HepG2 (cell line): ENCODE results near the gene LGALS3. TPM values are rescaled to one million over a fixed set of nuclear protein-coding genes. Genes with fewer than 3 reads are reported as not detected.

ENCODE experiments used
- GPN1 ChIP-seq: sonication (generic); formaldehyde crosslinking; IDR thresholded peaks from 2 replicates; pipeline ENCODE4 v1.5.1; 2020; ENCODE audit warnings: missing genetic modification reagents, borderline replicate concordance
- GTF3A ChIP-seq: sonication (generic); formaldehyde crosslinking; conservative IDR thresholded peaks from 2 replicates; pipeline ENCODE4 v1.4.0; 2020; ENCODE audit warnings: mild to moderate bottlenecking, missing genetic modification reagents
- LRRFIP1 ChIP-seq: sonication (generic); formaldehyde crosslinking; conservative IDR thresholded peaks from 2 replicates; pipeline ENCODE4 v1.4.0; 2020; ENCODE audit warnings: missing genetic modification reagents
- PBX3 ChIP-seq: sonication (generic); formaldehyde crosslinking; IDR thresholded peaks from 2 replicates; pipeline ENCODE4 v1.8.1; 2023; ENCODE audit warnings: missing genetic modification reagents, inconsistent platforms, borderline replicate concordance
- RNF219 ChIP-seq: sonication (generic); formaldehyde crosslinking; IDR thresholded peaks from 2 replicates; pipeline ENCODE4 v1.5.0; 2020; ENCODE audit warnings: mild to moderate bottlenecking, missing genetic modification reagents
- SNAPC4 ChIP-seq: sonication (generic); formaldehyde crosslinking; IDR thresholded peaks from 2 replicates; pipeline ENCODE4 v1.4.0; 2020; ENCODE audit warnings: mild to moderate bottlenecking, missing genetic modification reagents
- USF2 ChIP-seq, 2 experiments: sonication (generic) in 1 of 2; formaldehyde crosslinking in 1 of 2; IDR thresholded peaks; 2 replicates each; pipeline versions ENCODE4 v1.5.1 to v1.6.1; 2011 to 2020; ENCODE audit warnings: borderline replicate concordance in 1 of 2, low read depth in 1 of 2, low read length in 1 of 2, mild to moderate bottlenecking in 1 of 2, missing genetic modification reagents in 1 of 2, moderate library complexity in 1 of 2
- ZBTB37 ChIP-seq: sonication (generic); formaldehyde crosslinking; IDR thresholded peaks from 2 replicates; pipeline ENCODE4 v1.4.0; 2020; ENCODE audit warnings: mild to moderate bottlenecking, missing genetic modification reagents
- ZC3H13 ChIP-seq: sonication (generic); formaldehyde crosslinking; IDR thresholded peaks from 2 replicates; pipeline ENCODE4 v1.8.1; 2023; ENCODE audit warnings: mild to moderate bottlenecking, missing genetic modification reagents, moderate library complexity
- ZNF276 ChIP-seq: sonication (generic); formaldehyde crosslinking; IDR thresholded peaks from 2 replicates; pipeline ENCODE4 v1.4.0; 2020; ENCODE audit warnings: mild to moderate bottlenecking, low read depth, missing genetic modification reagents
- ZNF558 ChIP-seq: sonication (generic); formaldehyde crosslinking; IDR thresholded peaks from 2 replicates; pipeline ENCODE4 v1.9.0; 2022; ENCODE audit warnings: mild to moderate bottlenecking, missing genetic modification reagents, borderline replicate concordance
- polyA plus RNA-seq, 8 experiments: library from polyadenylated mRNA; depleted of rRNA in 3 of 8; stranded (reverse) in 7 of 8; unstranded in 1 of 8; fragments of >200 nt; fragmentation: Illumina TruSeq in 4 of 8; extraction: Trizol in 4 of 8; gene quantifications; 2 replicates each; pipeline versions ENCODE4 v1.2.1 to v1.2.3, GENCODE V29; 2011 to 2016; ENCODE audit warnings: low read depth in 4 of 8, missing spikeins in 1 of 8, mixed read lengths in 1 of 8; ENCODE audit not compliant: insufficient read depth in 1 of 8
- total RNA-seq, 5 experiments: library from RNA; depleted of rRNA; stranded (reverse); fragments of >200 nt; fragmentation: Illumina TruSeq; extraction: Trizol; gene quantifications; 2 replicates each; pipeline ENCODE4 v1.2.3, GENCODE V29; 2016; ENCODE audit warnings: low read depth in 1 of 5

Gene LGALS3
- total and polyA plus RNA-seq, 2 of the 13 experiments (the other 11 are each of a cell fraction or from before 2014, with no cell fraction given): 5.0 to 97.4 TPM

- TF ChIP-seq ZC3H13 (CRISPR knock-in tag): no peak
- TF ChIP-seq SNAPC4 (CRISPR knock-in tag): no peak
- no peak for TF ChIP-seq RNF219 (CRISPR knock-in tag)
- no peak for TF ChIP-seq ZNF558 (CRISPR knock-in tag)
- TF ChIP-seq ZNF276 (CRISPR knock-in tag): no peak
- TF ChIP-seq GTF3A (CRISPR knock-in tag): no peak
- TF ChIP-seq GPN1 (CRISPR knock-in tag): no peak
- no peak for TF ChIP-seq USF2 (IDR thresholded peaks at IDR 0.05; ENCODE audit: low read depth, low read length)
- TF ChIP-seq USF2 (CRISPR knock-in tag; IDR thresholded peaks at IDR 0.05; ENCODE audit: borderline replicate concordance): no peak
- TF ChIP-seq LRRFIP1 (CRISPR knock-in tag): no peak
- TF ChIP-seq ZBTB37 (CRISPR knock-in tag): no peak
- no peak for TF ChIP-seq PBX3
Observed at GRCh38 chr14:55114720-55115119, 14.3 kb upstream of the LGALS3 start (continued).
